H1 (cell line): ENCODE results near the gene PXDN. TPM values are rescaled to one million over a fixed set of nuclear protein-coding genes. Genes with fewer than 3 reads are reported as not detected.

Source experiments
- CREB1 ChIP-seq: IDR thresholded peaks from 2 replicates; pipeline ENCODE4 v1.6.1; 2012; ENCODE audit warnings: inconsistent platforms
- FOSL1 ChIP-seq: IDR thresholded peaks from 2 replicates; pipeline ENCODE4 v1.6.1; 2011; ENCODE audit warnings: mild to moderate bottlenecking, low read depth, low read length, moderate library complexity; ENCODE audit not compliant: insufficient read depth
- GABPA ChIP-seq: IDR thresholded peaks from 2 replicates; pipeline ENCODE4 v1.6.1; 2011; ENCODE audit warnings: mild to moderate bottlenecking, low read length, moderate library complexity, borderline replicate concordance; ENCODE audit not compliant: insufficient read depth
- KDM1A ChIP-seq: fragments of 200-600, 300-600 bp; sonication (generic); IDR thresholded peaks from 2 replicates; pipeline ENCODE4 v1.7.1; 2016; ENCODE audit warnings: mild to moderate bottlenecking, low read length, borderline replicate concordance
- RAD21 ChIP-seq, 2 experiments: IDR thresholded peaks in 1 of 2; conservative IDR thresholded peaks in 1 of 2; 2 replicates each; pipeline ENCODE4 v1.6.1; 2011; ENCODE audit warnings: low read depth in 2 of 2, low read length in 2 of 2, improper control_type of control experiment in 1 of 2, inconsistent platforms in 1 of 2, mild to moderate bottlenecking in 1 of 2, moderate library complexity in 1 of 2
- TCF12 ChIP-seq: IDR thresholded peaks from 2 replicates; pipeline ENCODE4 v1.6.1; 2011; ENCODE audit warnings: low read depth, mild to moderate bottlenecking, low read length
- polyA plus RNA-seq, 7 experiments: library from polyadenylated mRNA; depleted of rRNA in 3 of 7; stranded (reverse) in 5 of 7; unstranded in 2 of 7; fragments of >200 nt in 5 of 7; fragments of 200-250 nt in 2 of 7; gene quantifications; 1 replicate in 5 of 7; 2 replicates in 1 of 7; 4 replicates in 1 of 7; pipeline versions ENCODE4 v1.2.1 to v1.2.3, GENCODE V29; 2011 to 2013; ENCODE audit warnings: missing spikeins in 2 of 7, mixed read lengths in 2 of 7
- total RNA-seq: library from RNA; stranded (reverse); fragmentation: NEBNext Ultra II Directional; extraction: Animal tissue kit (Norgen Biotek cat#: 25700); gene quantifications from 2 replicates; pipeline ENCODE4 v1.2.1, GENCODE V29; 2021
- TF ChIP-seq, protein P1 (sequence below): IDR thresholded peaks from 2 replicates; pipeline ENCODE4 v1.6.1; 2011; ENCODE audit warnings: low read depth, mild to moderate bottlenecking, low read length; ENCODE audit not compliant: insufficient read depth
- TF ChIP-seq, protein P2 (sequence below), 3 experiments: IDR thresholded peaks; 1 replicate in 2 of 3; 2 replicates in 1 of 3; pipeline versions ENCODE4 v1.5.1 to v1.6.1; 2011; ENCODE audit warnings: low read length in 3 of 3, mild to moderate bottlenecking in 3 of 3, inconsistent platforms in 2 of 3, low read depth in 1 of 3, moderate library complexity in 1 of 3; ENCODE audit not compliant: insufficient read depth in 1 of 3; ENCODE audit errors: control extremely low read depth in 1 of 3

PXDN gene
- total and polyA plus RNA-seq, 2 of the 8 experiments (the other 6 are each of a cell fraction or from before 2014, with no cell fraction given): 104 to 141 TPM

DNA sequence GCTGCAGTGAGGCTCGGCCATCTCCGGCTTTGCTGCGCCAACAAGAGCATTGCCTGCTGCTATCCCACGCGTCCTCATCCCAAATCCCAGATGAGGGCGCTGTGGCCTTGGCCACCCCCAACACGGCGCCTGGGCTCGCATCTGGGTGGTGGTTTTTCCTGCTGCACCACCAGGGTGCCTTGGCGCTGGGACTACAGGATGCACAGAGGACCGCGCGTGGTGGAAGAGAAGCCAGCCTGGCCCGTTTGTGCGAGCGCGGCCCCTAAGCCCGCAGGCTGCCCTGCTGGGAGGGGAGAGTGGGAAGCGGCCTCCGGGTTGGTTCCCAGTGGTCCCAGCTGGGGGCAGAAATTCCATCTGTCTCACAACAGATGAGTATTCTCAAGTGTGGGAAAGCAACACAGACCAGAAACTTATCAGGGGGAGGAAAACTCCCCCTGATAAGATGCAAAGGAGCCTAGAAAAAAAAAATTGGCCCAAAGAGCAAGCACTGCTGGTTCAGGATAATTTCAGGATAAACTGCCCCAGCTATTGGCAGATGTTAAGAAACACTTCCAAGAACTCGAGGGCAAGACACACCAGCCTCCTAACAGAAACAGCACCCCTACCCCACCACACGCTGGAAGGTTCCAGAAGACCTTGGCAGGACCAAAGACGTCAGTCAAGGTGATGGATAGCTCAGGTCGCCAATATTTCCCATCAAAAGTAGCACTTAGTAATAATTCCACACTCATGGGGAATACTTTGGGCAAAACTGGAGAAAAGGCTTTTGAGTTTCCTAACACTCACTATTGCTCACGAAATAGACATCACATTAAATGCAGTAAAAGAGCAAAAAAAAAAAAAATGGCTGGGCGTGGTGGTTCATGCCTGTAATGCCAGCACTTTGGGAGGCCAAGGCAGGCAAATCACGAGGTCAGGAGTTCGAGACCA lies 152.1 kb downstream of the PXDN start (continued):
- TF ChIP-seq RAD21 (IDR thresholded peaks at IDR 0.05 in 1 of 2, conservative IDR thresholded peaks at IDR 0.05 in 1 of 2; ENCODE audit: low read depth in 2 of 2, low read length in 2 of 2) (peak; percentile 89 to 92), TCF12 (0 out of 2 replicates have a peak, but pooled peaks have one; percentile 14), GABPA (peak; percentile 75; the same call in 1 of the 2 replicates), CREB1 (peak; percentile 60), KDM1A (0 out of 2 replicates have a peak, but pooled peaks have one; percentile 8), FOSL1 (no peak)
- TF ChIP-seq, protein P1, sequence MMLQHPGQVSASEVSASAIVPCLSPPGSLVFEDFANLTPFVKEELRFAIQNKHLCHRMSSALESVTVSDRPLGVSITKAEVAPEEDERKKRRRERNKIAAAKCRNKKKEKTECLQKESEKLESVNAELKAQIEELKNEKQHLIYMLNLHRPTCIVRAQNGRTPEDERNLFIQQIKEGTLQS: no peak
- TF ChIP-seq, protein P2, sequence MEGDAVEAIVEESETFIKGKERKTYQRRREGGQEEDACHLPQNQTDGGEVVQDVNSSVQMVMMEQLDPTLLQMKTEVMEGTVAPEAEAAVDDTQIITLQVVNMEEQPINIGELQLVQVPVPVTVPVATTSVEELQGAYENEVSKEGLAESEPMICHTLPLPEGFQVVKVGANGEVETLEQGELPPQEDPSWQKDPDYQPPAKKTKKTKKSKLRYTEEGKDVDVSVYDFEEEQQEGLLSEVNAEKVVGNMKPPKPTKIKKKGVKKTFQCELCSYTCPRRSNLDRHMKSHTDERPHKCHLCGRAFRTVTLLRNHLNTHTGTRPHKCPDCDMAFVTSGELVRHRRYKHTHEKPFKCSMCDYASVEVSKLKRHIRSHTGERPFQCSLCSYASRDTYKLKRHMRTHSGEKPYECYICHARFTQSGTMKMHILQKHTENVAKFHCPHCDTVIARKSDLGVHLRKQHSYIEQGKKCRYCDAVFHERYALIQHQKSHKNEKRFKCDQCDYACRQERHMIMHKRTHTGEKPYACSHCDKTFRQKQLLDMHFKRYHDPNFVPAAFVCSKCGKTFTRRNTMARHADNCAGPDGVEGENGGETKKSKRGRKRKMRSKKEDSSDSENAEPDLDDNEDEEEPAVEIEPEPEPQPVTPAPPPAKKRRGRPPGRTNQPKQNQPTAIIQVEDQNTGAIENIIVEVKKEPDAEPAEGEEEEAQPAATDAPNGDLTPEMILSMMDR (IDR thresholded peaks at IDR 0.05; ENCODE audit: control extremely low read depth in 1 of 3, insufficient read depth in 1 of 3, low read depth in 1 of 3, low read length in 3 of 3): peak in 2 of 3 experiments; percentile 87 to 93; a peak in 3 of 4 replicates
